ENCODE results near the gene ZBTB20.

DNA sequence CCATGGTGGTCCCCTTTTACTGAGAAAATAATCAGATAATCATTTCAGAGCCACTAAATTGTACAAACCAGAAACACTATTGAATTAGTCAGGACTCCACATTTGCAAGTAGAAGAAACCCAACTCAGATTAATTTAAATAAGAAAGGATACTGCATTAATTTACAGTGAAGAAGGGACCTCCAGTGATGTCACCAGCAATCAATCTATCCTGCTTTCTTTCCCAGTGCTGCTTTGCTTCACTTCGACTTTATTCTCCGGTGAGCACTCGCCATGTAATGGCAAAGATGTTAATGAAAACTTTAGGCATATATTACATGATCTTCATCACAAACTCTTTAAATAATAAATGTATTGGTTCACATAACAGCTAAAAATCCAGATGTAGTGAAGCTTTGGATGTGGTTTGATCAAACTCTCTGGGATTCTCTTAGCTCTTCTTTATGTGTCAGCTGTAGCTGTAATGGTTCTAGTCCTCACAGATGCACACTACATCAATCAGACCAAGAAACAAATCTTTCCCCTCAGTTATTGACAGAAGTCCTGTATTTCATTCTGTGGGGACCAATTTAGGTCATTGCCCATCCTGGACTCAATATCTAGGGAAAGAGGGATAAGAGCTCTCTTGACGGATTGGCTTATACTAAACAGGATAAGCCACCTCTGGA lies 14.2 kb upstream of the ZBTB20 start:
- TF ChIP-seq TAF1 (IDR thresholded peaks at IDR 0.05; ENCODE audit: borderline replicate concordance, insufficient read depth, low read length), result no peak
- no peak for TF ChIP-seq POLR2AphosphoS5 (IDR thresholded peaks at IDR 0.05; ENCODE audit: low read depth, low read length)
- TF ChIP-seq SIN3A (IDR thresholded peaks at IDR 0.05; ENCODE audit: borderline replicate concordance, insufficient read depth, low read length), result no peak
- TF ChIP-seq, protein P1, sequence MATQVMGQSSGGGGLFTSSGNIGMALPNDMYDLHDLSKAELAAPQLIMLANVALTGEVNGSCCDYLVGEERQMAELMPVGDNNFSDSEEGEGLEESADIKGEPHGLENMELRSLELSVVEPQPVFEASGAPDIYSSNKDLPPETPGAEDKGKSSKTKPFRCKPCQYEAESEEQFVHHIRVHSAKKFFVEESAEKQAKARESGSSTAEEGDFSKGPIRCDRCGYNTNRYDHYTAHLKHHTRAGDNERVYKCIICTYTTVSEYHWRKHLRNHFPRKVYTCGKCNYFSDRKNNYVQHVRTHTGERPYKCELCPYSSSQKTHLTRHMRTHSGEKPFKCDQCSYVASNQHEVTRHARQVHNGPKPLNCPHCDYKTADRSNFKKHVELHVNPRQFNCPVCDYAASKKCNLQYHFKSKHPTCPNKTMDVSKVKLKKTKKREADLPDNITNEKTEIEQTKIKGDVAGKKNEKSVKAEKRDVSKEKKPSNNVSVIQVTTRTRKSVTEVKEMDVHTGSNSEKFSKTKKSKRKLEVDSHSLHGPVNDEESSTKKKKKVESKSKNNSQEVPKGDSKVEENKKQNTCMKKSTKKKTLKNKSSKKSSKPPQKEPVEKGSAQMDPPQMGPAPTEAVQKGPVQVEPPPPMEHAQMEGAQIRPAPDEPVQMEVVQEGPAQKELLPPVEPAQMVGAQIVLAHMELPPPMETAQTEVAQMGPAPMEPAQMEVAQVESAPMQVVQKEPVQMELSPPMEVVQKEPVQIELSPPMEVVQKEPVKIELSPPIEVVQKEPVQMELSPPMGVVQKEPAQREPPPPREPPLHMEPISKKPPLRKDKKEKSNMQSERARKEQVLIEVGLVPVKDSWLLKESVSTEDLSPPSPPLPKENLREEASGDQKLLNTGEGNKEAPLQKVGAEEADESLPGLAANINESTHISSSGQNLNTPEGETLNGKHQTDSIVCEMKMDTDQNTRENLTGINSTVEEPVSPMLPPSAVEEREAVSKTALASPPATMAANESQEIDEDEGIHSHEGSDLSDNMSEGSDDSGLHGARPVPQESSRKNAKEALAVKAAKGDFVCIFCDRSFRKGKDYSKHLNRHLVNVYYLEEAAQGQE (IDR thresholded peaks at IDR 0.05; ENCODE audit: insufficient read depth in 1 of 2, low read depth in 2 of 2, low read length in 2 of 2), result no peak
